Vagina (tissue), 2 donors: ENCODE data around the gene LAMA2.

Experiments
- CTCF ChIP-seq, 3 experiments: fragments of 450-650 bp in 2 of 3; fragments of 200-600 bp in 1 of 3; sonication (generic) in 1 of 3; IDR thresholded peaks; one replicate each; pipeline ENCODE4 v1.5.1; 2017 to 2019; ENCODE audit warnings: antibody characterized with exemption in 3 of 3, mild to moderate bottlenecking in 2 of 3, moderate library complexity in 2 of 3
- POLR2A ChIP-seq, 2 donors: fragments of 450-650 bp; IDR thresholded peaks; one replicate each; pipeline ENCODE4 v1.6.1; 2017; ENCODE audit warnings: antibody characterized with exemption in 2 of 2, mild to moderate bottlenecking in 2 of 2, moderate library complexity in 2 of 2

GRCh38 chr6:129307845-129308244, 424.9 kb downstream of the LAMA2 start:
- TF ChIP-seq CTCF (IDR thresholded peaks at IDR 0.05): no peak
- TF ChIP-seq POLR2A (IDR thresholded peaks at IDR 0.05): no peak
